ENCODE results near the gene SLC22A23.

DNA sequence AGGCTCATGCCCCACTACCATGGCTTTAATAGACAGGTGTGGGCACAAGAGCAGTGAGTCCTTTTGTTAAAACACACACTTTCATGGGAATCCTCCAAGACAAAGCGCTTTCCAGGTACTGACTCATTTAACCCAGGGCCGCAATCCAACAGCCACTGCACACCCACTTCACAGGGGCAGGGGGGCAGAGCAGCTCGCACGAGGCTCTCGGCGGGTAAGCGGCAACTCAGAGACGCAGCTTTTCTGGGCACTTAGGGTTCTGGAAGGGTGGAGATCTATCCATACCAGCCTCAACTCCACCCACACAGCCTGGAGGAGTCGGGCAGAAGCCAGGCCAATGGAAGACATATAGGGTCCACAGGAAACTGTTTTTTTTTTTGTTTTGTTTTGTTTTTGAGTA is 169.5 kb downstream of the SLC22A23 start:
- no peak for TF ChIP-seq CTCF (IDR thresholded peaks at IDR 0.05; ENCODE audit: low read depth, low read length)
- TF ChIP-seq EZH2phosphoT487 (IDR thresholded peaks at IDR 0.05; ENCODE audit: low read depth): no peak

All from OCI-LY3 (cell line).